GM18858 (cell line): ENCODE results near the gene ARHGAP45.
"Not testable (repeated sequence)": the region's sequence is repeated elsewhere in the genome, so short reads cannot be mapped to it uniquely, and the experiment has no call there.

Experiments used
- ATAC-seq: cut with Tn5 transposase; IDR thresholded peaks from one replicate; pipeline ENCODE4 v1.9.1; 2021; ENCODE audit not compliant: unreplicated experiment

The ARHGAP45 gene

DNA sequence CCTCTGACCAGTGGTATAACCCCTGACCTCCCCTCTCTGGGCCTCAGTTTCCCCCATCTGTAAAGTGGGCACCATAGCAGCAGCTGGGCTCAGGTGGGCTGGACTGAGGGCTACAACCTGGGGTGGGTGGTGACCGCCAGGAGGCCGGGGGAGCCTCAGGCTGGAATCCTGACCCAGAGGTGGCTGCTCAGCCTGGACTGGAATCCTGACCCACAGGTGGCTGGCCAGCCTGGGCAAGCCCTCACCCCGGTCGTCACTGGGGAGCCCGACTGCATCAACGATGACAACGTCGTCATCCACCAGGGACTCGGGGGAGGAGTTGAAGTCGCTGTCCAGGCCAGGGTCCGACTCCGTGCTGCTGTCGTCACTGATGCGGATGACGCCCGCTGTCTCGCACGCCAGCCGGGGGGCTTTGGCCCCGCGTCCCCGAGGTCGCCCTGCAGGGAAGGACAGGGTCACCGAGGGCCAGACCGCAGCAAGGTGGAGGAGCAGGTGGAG, 47.1 kb downstream of the ARHGAP45 start:
- no peak for ATAC-seq

GRCh38 chr19:1114728-1115127, 47.8 kb downstream of the ARHGAP45 start:
- not testable (repeated sequence) for ATAC-seq

DNA sequence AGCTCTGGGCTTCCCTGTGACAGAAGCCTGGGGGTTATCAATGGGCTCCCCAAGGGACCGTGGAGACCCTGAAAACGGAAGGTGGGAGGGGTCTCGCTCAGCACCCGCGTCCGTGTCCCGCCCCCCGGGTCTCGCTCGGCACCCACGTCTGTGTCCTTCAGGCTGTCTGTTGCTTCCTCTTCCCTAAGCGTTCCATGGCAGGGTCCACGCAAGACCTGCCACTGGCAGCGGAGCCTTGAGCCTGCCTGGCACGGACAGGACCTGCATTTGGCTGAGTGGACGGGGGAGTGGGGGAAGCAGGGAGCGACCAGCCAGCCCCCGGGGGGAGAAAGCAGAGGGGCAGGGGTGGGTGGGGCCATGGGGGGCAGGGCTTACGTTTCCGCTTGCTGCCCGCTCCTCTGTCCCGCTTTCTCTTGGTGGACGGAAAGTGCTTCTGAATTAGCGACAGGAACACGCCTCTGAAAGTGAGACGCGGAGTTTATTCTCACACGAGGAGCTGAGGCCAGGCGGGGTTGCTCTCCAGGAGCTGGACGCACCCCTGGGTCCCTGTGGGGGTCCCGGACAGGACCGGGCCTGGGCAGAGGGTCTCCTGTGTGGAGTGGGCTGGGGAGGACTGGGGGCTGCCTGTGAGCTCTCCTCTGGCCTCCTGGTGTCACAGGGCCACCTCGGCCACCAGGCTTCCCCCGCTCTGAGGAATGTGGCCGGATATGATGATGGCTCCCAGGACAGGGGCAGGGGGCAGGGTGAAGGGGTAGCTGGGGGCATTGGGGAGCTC, 48.9 kb downstream of the ARHGAP45 start:
- ATAC-seq = no peak

GRCh38 chr19:1116726-1117581, 50.0 kb downstream of the ARHGAP45 start:
- no peak for ATAC-seq

DNA sequence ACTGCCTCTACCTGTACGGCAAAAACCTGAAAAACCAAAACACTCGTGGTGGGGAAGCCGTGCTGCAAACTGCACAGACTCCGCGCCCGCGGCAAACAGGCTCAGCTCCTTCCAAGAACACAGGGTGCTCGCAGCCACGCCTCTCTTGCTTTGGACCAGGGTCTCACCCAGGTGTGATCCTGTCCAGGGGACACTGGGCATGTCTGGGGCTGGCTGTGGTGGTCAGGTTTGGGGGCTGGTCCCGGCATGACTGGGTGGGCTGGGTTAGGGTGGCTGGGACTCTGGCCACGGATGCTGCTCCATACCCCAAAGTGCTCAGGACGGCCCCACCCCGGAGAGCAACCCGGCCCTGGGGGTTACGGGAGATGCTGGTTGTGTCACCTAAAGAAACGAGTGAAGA, 50.7 kb downstream of the ARHGAP45 start:
- no peak for ATAC-seq

DNA sequence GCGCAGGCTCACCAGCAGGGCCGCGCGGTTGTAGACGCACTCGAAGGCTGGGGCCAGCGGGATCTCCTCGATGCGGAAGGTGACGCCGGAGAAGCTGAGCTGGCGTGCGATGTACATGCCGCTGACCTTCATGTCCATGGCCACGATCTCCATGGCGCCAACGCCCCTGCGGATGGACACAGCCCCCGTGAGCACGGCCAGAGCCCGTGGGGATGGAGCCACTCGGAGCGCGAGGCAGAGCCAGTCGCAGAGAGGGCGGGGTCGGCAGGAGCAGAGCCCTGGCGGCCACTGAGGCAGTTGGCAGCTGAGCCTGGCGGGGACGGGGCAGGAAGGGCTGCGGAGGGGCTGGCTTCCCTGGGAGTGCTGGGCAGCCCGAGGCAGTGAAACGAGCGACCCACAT, 52.0 kb downstream of the ARHGAP45 start:
- no peak for ATAC-seq

DNA sequence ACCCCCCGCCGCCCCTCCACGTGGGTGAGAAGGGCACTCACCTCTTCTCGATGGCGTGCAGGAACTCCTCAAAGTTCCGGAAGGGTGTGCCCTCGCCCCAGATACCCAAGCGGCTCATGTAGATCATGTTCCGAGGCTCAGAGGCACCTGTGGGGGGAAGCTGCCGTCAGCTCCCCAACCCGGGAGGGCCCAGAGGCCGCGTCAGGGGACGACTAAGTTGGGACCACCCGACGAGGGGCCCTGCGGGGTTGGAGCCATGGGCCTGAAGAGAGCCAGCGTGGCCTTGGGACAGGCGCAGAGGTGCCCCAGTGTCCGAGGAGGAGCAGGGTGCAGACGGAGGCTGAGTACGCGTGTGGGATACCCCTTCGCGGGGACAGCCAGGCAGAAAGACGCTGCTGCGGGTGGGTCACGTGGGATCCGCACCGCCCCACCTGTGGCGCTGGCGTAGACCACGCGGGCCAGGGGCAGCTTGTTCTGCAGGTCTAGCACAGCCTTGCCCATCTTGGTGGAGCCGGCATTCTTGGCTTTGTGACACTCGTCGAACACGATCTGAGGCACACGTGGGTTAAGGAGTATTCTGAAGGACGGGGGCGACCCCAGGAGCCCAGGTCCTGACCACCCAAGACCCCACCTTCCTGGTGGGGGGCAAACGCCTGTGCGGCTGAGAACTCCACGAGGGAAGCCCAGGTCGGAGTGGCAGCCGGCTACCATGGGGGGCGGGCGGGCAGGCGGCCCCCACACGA, 52.7 kb downstream of the ARHGAP45 start:
- ATAC-seq = no peak

GRCh38 chr19:1121395-1121794, 54.4 kb downstream of the ARHGAP45 start:
- ATAC-seq = no peak

- ATAC-seq = no peak
These were observed 55.3 kb downstream of the ARHGAP45 start for GRCh38 chr19:1122021-1122971.

- ATAC-seq = no peak
These were observed 56.0 kb downstream of the ARHGAP45 start for GRCh38 chr19:1122972-1123363.

DNA sequence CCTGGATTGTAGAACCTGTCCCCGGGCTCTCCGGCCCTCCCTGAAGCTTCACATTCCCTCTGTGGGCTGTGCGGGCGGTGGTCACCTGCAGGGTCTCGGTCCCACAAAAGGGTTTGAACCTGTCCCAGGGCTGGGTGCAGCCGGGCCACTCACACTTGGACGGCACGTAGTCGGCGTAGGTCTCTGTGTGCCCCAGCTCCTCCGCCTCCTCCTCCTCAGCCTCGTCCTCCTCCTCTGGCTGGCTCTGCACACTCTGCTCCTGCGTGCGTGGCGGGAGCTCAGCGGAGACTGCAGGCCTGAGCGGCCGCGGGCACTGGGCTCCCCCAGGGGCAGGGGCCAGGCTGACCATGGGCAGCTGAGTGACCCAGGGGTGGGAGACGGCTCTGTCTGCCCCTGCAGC, 56.4 kb downstream of the ARHGAP45 start:
- no peak for ATAC-seq

DNA sequence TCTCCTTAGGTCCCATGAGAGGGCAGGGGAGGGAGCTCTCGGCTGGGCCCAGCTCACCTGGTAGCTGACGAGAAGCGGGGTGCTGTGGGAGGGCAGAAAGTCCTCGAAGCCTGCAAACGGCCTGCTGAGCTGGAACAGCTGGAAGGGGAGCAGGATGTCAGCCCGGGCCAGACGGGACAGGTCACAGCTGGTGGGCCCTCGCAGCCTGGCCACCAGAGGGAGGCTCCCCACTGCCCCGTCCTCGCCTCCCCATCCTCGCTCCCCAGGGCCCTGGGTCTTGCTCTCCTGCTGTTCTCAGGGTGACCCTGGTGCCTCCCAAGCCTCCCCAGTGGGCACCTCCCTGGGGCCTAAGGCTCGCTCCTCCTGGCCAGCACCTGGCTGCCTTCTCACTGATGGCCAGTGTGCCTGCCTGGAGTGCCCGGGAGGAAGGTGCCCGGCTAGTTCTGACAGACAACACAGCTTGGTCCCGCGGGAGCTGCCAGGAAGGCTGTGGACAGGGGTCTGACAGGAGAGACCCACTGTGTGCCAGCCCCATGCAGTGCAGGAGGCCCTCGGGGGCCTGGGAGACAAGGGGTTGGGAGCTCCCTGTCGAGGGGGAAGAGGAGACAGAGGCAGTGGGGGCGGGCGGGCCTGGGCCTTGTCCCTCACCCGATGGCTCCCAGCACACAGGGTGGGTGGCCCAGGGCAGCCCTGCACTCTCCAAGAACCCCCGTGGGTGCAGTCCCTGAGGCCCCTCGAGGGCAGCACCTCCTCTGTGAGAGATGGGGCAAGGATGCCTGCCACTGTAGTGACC, 57.1 kb downstream of the ARHGAP45 start:
- no peak for ATAC-seq

DNA sequence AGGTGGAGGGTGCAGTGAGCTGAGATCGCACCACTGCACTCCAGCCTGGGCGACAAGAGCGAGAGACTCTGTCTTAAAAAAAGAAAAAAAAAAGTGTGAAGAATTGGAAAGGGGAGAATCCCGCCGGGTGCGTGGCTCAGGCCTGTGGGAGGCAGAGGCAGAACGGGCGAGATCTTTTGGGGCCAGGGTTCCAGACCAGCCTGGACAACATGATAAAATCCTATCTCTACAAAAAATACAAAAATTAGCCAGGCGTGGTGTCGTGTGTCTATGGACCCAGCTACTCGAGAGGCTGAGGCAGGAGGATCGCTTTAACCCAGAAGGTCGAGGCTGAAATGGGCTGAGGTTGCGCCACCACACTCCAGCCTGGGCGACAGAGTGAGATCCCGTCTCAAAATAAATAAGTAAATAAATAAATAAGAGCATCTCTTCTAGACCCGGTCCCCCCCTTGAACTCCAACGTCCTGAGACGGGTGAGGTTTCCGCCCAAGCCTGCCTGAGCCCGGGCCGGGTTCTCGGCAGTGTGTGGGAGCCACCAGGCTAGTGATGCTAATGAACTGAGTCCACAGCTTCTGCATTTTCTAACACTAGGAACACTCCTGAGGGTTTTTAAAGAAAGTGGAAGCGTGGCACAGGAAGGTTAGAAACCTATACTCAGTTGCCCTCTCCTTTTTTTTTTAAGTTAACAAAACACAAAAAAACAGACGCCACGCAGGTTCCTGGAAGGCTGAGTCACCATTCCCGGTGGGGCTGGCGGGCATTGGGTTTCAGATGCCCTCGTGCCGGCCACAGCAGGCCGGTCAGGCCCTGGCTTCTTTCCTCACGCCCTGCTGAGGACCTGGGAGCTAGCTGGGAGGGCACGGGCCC, 58.9 kb downstream of the ARHGAP45 start:
- ATAC-seq = no peak

GRCh38 chr19:1126984-1127760, 60.2 kb downstream of the ARHGAP45 start:
- ATAC-seq = no peak

- ATAC-seq = no peak
These were observed 61.1 kb downstream of the ARHGAP45 start for GRCh38 chr19:1128106-1128505.

- ATAC-seq = not testable (repeated sequence)
These were observed 62.1 kb downstream of the ARHGAP45 start for GRCh38 chr19:1129084-1129483.

DNA sequence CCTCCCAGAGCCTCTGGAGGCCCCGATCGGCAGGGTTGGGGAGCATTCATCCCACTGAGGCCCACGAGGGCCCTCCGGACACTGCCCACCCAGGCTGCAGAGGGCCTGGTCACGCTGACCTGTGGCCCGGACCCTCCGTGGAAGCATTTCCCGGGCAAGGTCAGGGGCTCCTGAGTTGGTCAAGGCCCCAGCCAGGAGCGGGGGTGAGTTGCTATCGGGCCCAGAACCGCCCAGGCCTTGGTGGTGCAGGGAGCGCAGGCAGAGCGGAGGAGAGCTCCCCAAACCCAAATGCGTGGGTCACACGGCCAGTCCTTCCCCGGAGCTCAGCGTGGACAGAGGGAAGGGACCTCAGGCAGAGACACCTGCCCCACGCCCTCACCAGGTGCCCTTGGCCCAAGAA, 62.6 kb downstream of the ARHGAP45 start:
- ATAC-seq = no peak
